ENCODE measurements around the gene MRRF.

Gene MRRF

GRCh38 chr9:122264360-122265148 lies at the start of gene MRRF, which contains the start of gene RBM18:
Gene MRRF, plus strand, starts transcription at chr9:122264882. Its CDS starts 6,010 bp downstream, at chr9:122270892.
Gene RBM18, minus strand, starts transcription at chr9:122264840. Its CDS starts 3,348 bp downstream, at chr9:122261492.
- peak; percentile 85 for DNase-seq (ENCODE audit: low read depth)

- DNase-seq (ENCODE audit: low read depth): no peak
Observed at GRCh38 chr9:122215663-122216062, 49.0 kb upstream of the MRRF start.

GRCh38 chr9:122216138-122216797 lies 48.4 kb upstream of the MRRF start:
- no peak for DNase-seq (ENCODE audit: low read depth)

- no peak for DNase-seq (ENCODE audit: low read depth)
Observed at GRCh38 chr9:122216798-122217418, 47.8 kb upstream of the MRRF start.

GRCh38 chr9:122217640-122218039 lies 47.0 kb upstream of the MRRF start:
- DNase-seq (ENCODE audit: low read depth): no peak

- no peak for DNase-seq (ENCODE audit: low read depth)
Observed at GRCh38 chr9:122218071-122218934, 46.4 kb upstream of the MRRF start.

- peak; percentile 55 for DNase-seq (ENCODE audit: low read depth)
Observed at GRCh38 chr9:122218935-122219855, 45.5 kb upstream of the MRRF start.

GRCh38 chr9:122219856-122220672 lies 44.6 kb upstream of the MRRF start:
- DNase-seq (ENCODE audit: low read depth): no peak

GRCh38 chr9:122220673-122221182 lies 44.0 kb upstream of the MRRF start:
- DNase-seq (ENCODE audit: low read depth): no peak

- no peak for DNase-seq (ENCODE audit: low read depth)
Observed at GRCh38 chr9:122221183-122221811, 43.4 kb upstream of the MRRF start.

GRCh38 chr9:122222791-122223190 lies 41.9 kb upstream of the MRRF start:
- DNase-seq (ENCODE audit: low read depth): no peak

GRCh38 chr9:122223435-122223834 lies 41.2 kb upstream of the MRRF start:
- no peak for DNase-seq (ENCODE audit: low read depth)

GRCh38 chr9:122225312-122226141 lies 39.2 kb upstream of the MRRF start:
- DNase-seq (ENCODE audit: low read depth): no peak

- no peak for DNase-seq (ENCODE audit: low read depth)
Observed at GRCh38 chr9:122226142-122226757, 38.4 kb upstream of the MRRF start.

GRCh38 chr9:122226758-122227574 lies 37.7 kb upstream of the MRRF start:
- DNase-seq (ENCODE audit: low read depth): no peak

GRCh38 chr9:122227575-122227900 lies 37.1 kb upstream of the MRRF start:
- DNase-seq (ENCODE audit: low read depth): no peak

- DNase-seq (ENCODE audit: low read depth): no peak
Observed at GRCh38 chr9:122228191-122228567, 36.5 kb upstream of the MRRF start.
